GM19463 (cell line): ENCODE data around the gene CBX5.
A peak's percentile ranks its signal among the peaks of the same experiment; 100 is the strongest.
"Not testable (repeated sequence)": the region's sequence is repeated elsewhere in the genome, so short reads cannot be mapped to it uniquely, and the experiment has no call there.

Experiments used
- ATAC-seq: cut with Tn5 transposase; IDR thresholded peaks from one replicate; pipeline ENCODE4 v1.9.1; 2021; ENCODE audit warnings: mild to moderate bottlenecking, moderate library complexity; ENCODE audit not compliant: unreplicated experiment

CBX5 gene

DNA sequence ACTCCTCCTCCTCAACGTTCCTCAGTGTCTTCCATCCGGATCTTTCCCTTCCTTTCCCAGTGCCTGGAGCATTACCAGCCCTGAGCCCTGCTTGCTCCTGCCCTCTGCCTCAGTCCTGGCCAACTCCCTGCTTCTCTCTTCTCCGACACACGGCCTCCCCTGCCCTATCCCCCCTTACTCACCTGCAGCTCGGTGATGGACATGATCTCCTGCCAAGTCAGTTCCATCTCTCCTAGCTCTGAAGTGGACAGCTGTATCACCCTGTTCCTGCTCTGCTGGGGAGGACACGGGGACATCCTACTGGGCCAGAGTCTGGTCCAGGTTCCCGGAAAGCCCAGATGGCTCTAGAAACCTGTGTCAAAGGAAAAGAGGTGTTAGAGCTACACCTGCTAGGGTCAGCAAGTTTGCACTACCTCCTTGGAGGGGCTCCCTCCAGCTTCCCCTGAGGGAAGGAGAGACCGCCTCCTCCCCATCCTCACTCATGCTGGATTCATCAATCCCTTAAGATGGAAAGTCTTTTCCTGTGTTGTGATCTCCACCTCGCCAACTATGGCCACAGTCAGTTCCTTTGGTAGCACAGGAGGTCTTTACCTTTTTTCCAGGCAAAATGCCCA lies 15.1 kb upstream of the CBX5 start:
- ATAC-seq, result no peak

GRCh38 chr12:54294152-54294952 lies 14.4 kb upstream of the CBX5 start:
- no peak for ATAC-seq

- no peak for ATAC-seq
Observed at GRCh38 chr12:54292931-54293241, 13.0 kb upstream of the CBX5 start.

DNA sequence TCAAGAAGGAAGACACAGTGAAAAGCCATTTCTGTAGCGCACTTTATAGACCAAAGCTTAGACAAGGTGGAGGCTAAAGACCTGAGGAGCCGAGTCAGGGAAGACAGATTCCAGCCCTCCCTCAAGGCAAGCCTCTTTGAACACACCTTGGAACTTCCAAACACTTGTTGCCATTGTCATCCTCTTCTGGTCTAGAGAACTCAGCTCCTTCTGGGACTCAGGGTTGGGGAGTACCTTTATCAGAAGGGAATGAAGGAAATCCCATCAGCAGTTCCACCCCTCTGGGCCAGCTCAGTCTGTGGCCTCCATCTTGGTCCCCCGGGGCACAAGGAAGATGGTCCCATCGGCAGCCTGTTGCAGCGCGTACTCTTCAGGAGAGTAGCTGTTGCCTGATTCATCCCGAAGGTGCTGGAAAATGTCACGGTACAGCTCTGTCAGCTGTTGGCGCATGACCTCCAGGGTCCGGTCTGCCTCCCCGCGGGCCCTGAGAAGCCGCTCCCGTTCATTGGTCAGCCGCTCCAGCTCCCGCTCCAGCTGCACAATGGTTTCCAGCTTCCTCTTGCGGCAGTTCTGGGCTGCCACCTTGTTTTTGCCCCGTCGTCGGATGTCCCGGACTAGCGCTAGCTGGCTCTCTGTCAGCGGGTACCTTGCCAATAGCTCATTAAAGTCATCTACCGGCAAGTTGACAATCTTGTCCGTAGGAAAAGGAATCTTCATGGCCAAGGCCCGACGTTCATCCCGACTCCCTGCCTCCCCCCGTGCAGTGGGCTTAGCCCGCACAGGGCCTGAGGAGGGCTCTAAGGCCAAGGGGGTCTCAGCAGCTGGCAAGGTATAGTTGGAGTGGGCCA lies 12.4 kb upstream of the CBX5 start:
- no peak for ATAC-seq

DNA sequence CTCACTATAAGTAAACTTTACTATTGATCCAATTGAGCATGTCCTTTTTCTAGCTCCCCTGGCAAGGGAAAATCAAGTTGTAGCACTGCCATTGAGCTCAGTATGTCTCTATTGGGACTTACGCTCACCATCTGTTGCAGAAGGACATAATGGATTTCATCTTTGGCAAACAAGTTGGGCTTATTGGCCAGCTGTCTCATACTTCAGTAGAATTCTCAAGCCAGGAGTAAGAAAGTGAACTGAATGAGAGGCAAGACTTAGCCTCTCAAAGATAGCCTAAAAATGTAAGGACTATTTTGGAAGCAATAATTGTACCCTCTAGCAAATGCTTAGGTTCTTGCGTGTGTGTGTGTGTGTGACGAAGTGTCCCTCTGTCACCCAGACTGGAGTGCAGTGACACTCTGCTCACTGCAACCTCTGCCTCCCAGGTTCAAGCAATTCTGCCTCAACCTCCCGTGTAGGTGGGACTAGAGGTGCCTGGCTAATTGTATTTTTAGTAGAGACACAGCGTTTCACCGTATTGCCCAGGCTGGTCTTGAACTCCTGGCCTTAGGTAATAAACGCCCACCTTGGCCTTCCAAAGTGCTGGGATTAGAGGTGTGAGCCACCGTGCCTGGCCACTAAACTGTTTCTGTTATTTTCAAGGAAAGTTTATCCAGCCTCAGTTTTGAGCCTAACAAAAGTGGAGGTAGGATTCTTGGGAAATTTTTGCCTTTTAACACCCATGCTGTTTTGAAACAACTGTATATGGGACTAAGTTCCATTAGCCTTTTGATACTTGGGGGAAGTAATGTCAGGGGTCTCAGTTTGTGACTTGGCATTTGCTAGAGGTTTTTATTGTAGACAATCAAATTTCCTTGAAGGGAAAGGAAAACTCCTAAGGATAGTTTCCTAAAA lies 7.6 kb upstream of the CBX5 start:
- ATAC-seq, result no peak

DNA sequence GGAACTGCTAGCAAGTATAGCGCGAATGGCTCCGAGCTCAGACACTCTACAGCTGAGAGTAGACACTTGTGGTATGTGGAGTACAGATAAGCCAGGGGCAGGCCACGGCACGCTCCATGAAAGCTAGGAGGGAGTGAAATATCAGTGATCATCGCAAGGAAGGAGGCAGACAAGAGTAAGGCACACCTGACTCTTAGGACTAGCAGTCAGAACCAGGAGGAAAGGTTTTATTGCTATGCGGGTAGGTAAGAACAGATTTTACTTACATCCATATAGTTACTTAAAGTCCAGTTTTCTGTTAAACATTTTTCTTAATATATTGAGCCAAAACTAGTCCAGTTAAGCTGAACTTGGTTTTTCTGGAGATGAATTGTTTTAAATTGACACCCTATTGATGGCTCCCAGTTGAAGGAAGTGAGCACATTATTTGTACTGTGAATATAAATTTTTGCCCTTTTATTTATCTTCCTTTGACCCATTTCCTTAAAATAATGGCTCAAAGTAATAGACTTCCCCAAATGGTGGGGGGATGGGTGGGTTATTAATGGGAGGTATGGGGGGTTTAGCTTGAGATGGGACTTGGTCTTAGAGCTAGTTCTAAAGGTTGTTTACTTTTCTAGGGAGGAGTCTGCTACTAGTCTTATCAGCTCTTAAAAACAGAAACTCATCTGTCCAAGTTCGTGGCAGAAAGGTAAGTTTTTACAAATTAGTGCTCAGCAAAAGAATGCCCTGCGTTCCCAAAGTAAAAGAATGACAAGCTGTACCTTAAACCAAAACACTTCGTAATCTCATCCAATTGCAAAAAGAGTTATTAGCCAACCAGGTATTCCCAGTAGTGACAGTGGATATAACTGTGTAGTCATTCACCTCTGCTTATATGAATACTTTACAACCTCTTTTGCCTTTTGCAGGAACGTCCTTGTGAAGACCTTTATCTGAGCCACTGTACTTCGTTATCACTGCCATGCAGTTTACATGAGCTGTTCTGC lies 6.4 kb upstream of the CBX5 start:
- ATAC-seq, result no peak

- ATAC-seq, result no peak
Observed at GRCh38 chr12:54285150-54286041, 5.5 kb upstream of the CBX5 start.

DNA sequence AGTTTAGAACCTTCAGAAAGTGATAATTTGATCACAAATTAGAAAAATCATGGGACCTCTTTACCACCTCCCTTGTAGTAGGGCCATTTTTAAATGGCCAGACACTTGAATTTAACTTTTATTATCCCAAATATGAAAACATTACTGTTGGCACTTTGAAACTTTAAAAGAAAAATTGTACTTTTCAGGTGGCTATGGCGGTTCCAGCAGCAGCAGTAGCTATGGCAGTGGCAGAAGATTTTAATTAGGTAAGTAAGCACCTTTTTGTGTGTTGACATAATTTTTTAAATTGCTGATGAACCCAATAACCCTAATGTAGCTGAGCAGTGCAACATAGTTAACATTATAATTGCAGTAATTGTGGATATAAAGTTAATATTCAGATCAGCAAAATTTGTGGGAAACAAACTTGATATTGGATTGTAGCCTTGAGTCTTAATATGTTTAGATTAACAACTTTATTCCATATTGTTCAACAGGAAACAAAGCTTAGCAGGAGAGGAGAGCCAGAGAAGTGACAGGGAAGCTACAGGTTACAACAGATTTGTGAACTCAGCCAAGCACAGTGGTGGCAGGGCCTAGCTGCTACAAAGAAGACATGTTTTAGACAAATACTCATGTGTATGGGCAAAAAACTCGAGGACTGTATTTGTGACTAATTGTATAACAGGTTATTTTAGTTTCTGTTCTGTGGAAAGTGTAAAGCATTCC lies 4.3 kb upstream of the CBX5 start:
- not testable (repeated sequence) for ATAC-seq

DNA sequence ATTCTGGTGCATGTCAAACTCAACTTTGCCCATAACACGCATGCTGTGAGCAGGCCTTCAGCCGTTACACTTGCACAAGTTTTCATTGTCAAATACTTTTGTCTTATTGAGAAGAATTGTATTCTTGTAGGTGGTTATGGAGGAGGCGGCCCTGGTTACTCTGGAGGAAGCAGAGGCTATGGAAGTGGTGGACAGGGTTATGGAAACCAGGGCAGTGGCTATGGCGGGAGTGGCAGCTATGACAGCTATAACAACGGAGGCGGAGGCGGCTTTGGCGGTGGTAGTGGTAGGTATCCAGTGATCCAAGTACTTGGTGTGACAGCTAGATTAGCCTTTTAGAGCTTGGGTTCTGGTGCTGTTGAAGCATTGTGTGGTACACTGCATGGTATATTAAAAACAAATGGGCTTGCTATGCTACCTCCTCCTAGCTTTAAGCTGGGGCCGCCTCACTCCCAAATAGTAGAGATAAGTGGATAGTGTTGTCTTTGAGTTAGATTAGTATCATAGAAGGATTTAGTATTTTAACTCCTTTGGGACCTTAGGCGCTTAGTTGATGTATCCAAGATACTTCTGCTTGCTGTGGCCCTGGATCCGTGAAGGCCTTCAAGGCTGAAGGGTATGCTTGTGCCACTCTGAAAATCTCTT lies 3.1 kb upstream of the CBX5 start:
- ATAC-seq, result no peak

- not testable (repeated sequence) for ATAC-seq
Observed at GRCh38 chr12:54281694-54282093, 1.8 kb upstream of the CBX5 start.

- not testable (repeated sequence) for ATAC-seq
Observed at GRCh38 chr12:54281261-54281638, 1.3 kb upstream of the CBX5 start.

- peak; percentile 83 for ATAC-seq
Observed at GRCh38 chr12:54280468-54281260, 742 bp upstream of the CBX5 start, which contains the start of gene HNRNPA1. TSS of gene HNRNPA1 (plus strand) at chr12:54280726. CDS start at chr12:54280808, 82 bp downstream.

GRCh38 chr12:54279227-54279631 lies 693 bp downstream of the CBX5 start:
- no peak for ATAC-seq

GRCh38 chr12:54277823-54278276 lies 2.1 kb downstream of the CBX5 start:
- ATAC-seq, result no peak

- no peak for ATAC-seq
Observed at GRCh38 chr12:54276368-54276767, 3.6 kb downstream of the CBX5 start.

GRCh38 chr12:54273981-54274380 lies 5.9 kb downstream of the CBX5 start:
- ATAC-seq, result no peak
